ENCODE measurements around the gene MAGEB18.

DNA sequence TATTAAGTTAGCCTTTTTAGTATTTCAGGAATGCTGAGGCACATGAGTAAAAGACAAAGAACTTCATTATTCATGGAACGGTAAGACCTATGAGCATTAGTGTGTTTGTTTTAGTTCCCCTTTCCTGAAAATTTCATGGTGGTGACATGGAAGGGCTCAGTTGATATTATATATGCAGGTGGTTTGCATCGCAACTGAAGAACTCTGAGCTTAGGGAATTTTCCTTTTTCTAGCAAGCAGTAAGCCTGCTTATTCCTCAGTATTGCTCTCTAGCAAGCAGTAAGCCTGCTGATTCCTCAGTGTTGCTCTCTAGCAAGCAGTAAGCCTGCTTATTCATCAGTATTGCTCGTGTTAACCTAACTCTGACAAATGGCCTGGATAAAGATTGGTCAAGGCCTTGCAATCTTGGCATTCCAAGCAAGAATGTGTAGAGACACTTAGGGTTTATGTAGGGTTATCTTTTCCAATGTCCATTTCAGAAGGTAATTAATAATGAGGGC, 37.7 kb upstream of the MAGEB18 start:
- TF ChIP-seq, protein P1, sequence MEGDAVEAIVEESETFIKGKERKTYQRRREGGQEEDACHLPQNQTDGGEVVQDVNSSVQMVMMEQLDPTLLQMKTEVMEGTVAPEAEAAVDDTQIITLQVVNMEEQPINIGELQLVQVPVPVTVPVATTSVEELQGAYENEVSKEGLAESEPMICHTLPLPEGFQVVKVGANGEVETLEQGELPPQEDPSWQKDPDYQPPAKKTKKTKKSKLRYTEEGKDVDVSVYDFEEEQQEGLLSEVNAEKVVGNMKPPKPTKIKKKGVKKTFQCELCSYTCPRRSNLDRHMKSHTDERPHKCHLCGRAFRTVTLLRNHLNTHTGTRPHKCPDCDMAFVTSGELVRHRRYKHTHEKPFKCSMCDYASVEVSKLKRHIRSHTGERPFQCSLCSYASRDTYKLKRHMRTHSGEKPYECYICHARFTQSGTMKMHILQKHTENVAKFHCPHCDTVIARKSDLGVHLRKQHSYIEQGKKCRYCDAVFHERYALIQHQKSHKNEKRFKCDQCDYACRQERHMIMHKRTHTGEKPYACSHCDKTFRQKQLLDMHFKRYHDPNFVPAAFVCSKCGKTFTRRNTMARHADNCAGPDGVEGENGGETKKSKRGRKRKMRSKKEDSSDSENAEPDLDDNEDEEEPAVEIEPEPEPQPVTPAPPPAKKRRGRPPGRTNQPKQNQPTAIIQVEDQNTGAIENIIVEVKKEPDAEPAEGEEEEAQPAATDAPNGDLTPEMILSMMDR (IDR thresholded peaks at IDR 0.05): no peak
- TF ChIP-seq MYC (IDR thresholded peaks at IDR 0.05; ENCODE audit: borderline replicate concordance, low read length): no peak
- no peak for TF ChIP-seq HDAC2 (IDR thresholded peaks at IDR 0.05)
- no peak for TF ChIP-seq KDM5A (IDR thresholded peaks at IDR 0.05)
